Measurements from ENCODE around the gene HSPA1L.
"Not testable (repeated sequence)": the region's sequence is repeated elsewhere in the genome, so short reads cannot be mapped to it uniquely, and the experiment has no call there.

HSPA1L gene

GRCh38 chr6:31813465-31813849, 1.6 kb downstream of the HSPA1L start:
- FAIRE-seq: no peak

GRCh38 chr6:31811645-31812044, 3.4 kb downstream of the HSPA1L start:
- no peak for FAIRE-seq

GRCh38 chr6:31808599-31808998, 6.5 kb downstream of the HSPA1L start:
- not testable (repeated sequence) for FAIRE-seq

- FAIRE-seq: peak; percentile 81
These were observed 8.4 kb downstream of the HSPA1L start, which contains the start of gene LSM2 for GRCh38 chr6:31806470-31807272. LSM2 (minus strand) TSS chr6:31806966; CDS start chr6:31806757, 209 bp downstream.

- FAIRE-seq: no peak
These were observed 9.1 kb downstream of the HSPA1L start for GRCh38 chr6:31805939-31806469.

GRCh38 chr6:31801031-31801927, 13.8 kb downstream of the HSPA1L start:
- not testable (repeated sequence) for FAIRE-seq

GRCh38 chr6:31799781-31800180, 15.3 kb downstream of the HSPA1L start:
- FAIRE-seq: no peak

GRCh38 chr6:31797588-31797987, 17.5 kb downstream of the HSPA1L start:
- FAIRE-seq: no peak

GRCh38 chr6:31796993-31797385, 18.1 kb downstream of the HSPA1L start:
- FAIRE-seq: no peak

GRCh38 chr6:31795616-31796298, 19.3 kb downstream of the HSPA1L start, which contains the start of gene VARS1:
VARS1 (minus strand) TSS chr6:31795752; CDS start chr6:31795217, 535 bp downstream.
- FAIRE-seq: no peak

GRCh38 chr6:31794866-31795615, 20.0 kb downstream of the HSPA1L start:
- no peak for FAIRE-seq

GRCh38 chr6:31794294-31794865, 20.7 kb downstream of the HSPA1L start:
- FAIRE-seq: no peak

- not testable (repeated sequence) for FAIRE-seq
These were observed 21.2 kb downstream of the HSPA1L start for GRCh38 chr6:31793927-31794245.

- no peak for FAIRE-seq
These were observed 22.3 kb downstream of the HSPA1L start for GRCh38 chr6:31792761-31793171.

GRCh38 chr6:31792090-31792374, 23.1 kb downstream of the HSPA1L start:
- no peak for FAIRE-seq

- FAIRE-seq: no peak
These were observed 23.6 kb downstream of the HSPA1L start for GRCh38 chr6:31791324-31792089.

- no peak for FAIRE-seq
These were observed 29.6 kb downstream of the HSPA1L start for GRCh38 chr6:31785475-31785874.

GRCh38 chr6:31784098-31784925, 30.8 kb downstream of the HSPA1L start:
- no peak for FAIRE-seq

- FAIRE-seq: no peak
These were observed 32.8 kb downstream of the HSPA1L start for GRCh38 chr6:31782126-31782855.

All from endometrium (tissue), 2 donors.